ENCODE measurements around the gene CCDC137. TPM values are rescaled to one million over a fixed set of nuclear protein-coding genes. Genes with fewer than 3 reads are reported as not detected.
A peak's percentile ranks its signal among the peaks of the same experiment; 100 is the strongest.

Gene CCDC137
- total and polyA plus RNA-seq, 2 of the 13 experiments (the other 11 are each of a cell fraction or from before 2014, with no cell fraction given) = 14.6 to 39.1 TPM

DNA sequence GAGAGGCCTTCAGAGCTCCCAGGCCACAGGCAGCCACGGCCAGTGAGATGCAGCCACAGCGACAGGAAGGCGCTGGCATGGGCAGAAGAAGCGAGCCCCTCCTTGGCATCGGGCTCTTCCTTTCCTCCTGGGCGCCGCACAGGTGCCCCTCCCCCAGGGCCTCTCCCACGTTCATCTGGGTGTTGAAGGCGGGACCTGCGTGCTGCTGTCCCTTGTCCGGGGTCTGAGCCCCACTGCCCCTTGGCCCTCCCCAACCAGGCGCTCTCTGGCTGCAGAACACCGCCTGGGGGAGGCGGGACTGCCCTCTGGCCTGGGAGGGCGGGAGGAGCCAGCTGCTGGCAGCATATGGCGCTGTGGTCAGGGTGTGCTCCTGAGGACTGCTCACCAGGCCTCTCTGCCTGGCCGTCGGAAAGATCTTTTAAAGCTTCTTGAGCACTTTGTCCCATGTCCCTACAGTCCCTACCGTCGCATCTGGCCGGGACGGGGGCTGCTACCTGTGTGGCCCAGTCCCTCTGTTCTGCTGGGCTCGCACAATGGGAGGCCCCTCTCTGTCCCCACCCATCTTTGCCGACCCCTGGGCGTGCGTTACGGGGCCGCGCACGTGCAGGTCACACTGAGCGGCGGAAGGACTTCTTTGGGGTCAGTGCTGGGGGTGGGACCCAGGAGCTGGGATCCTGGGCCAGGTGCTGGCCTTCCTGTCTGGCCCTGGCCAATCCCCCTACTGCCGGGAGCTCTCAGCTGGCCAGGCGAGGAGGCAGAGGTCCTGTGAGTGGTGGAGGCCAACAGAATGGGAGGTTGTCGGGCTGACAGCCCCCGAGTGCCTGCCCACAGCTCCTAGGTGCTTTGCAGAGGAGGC, 47.2 kb downstream of the CCDC137 start (continued):
- TF ChIP-seq, protein P1, sequence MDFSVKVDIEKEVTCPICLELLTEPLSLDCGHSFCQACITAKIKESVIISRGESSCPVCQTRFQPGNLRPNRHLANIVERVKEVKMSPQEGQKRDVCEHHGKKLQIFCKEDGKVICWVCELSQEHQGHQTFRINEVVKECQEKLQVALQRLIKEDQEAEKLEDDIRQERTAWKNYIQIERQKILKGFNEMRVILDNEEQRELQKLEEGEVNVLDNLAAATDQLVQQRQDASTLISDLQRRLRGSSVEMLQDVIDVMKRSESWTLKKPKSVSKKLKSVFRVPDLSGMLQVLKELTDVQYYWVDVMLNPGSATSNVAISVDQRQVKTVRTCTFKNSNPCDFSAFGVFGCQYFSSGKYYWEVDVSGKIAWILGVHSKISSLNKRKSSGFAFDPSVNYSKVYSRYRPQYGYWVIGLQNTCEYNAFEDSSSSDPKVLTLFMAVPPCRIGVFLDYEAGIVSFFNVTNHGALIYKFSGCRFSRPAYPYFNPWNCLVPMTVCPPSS (IDR thresholded peaks at IDR 0.05) = no peak
- TF ChIP-seq THYN1 (CRISPR knock-in tag; IDR thresholded peaks at IDR 0.05; ENCODE audit: borderline replicate concordance, low read depth) (no peak), TEAD2 (CRISPR knock-in tag; IDR thresholded peaks at IDR 0.05) (0 out of 2 replicates have a peak, but pooled peaks have one; percentile 9), NCOA5 (CRISPR knock-in tag; IDR thresholded peaks at IDR 0.05) (no peak), PHF21A (CRISPR knock-in tag; IDR thresholded peaks at IDR 0.05) (peak; percentile 81), MYNN (CRISPR knock-in tag; IDR thresholded peaks at IDR 0.05; ENCODE audit: low read depth) (peak; percentile 27; the same call in 1 of the 2 replicates), CBX1 (IDR thresholded peaks at IDR 0.05; ENCODE audit: low read depth) (peak; percentile 63), ZBTB7B (CRISPR knock-in tag; IDR thresholded peaks at IDR 0.05) (peak; percentile 95), ZFP62 (CRISPR knock-in tag; IDR thresholded peaks at IDR 0.05) (no peak), MBD4 (IDR thresholded peaks at IDR 0.05; ENCODE audit: borderline replicate concordance, low read length) (no peak), ZFYVE20 (CRISPR knock-in tag; IDR thresholded peaks at IDR 0.05; ENCODE audit: borderline replicate concordance, low read depth) (no peak), ZNF724P (CRISPR knock-in tag; IDR thresholded peaks at IDR 0.05; ENCODE audit: borderline replicate concordance) (peak; percentile 67), EP300 (IDR thresholded peaks at IDR 0.05; ENCODE audit: low read depth in 2 of 2, low read length in 2 of 2) (no peak), EP300 (CRISPR knock-in tag; IDR thresholded peaks at IDR 0.05; ENCODE audit: borderline replicate concordance) (peak; percentile 29; the same call in 1 of the 2 replicates), ZNF160 (CRISPR knock-in tag; IDR thresholded peaks at IDR 0.05) (peak; percentile 78), FOXJ3 (CRISPR knock-in tag; IDR thresholded peaks at IDR 0.05; ENCODE audit: borderline replicate concordance) (no peak)
- TF ChIP-seq, protein P2, sequence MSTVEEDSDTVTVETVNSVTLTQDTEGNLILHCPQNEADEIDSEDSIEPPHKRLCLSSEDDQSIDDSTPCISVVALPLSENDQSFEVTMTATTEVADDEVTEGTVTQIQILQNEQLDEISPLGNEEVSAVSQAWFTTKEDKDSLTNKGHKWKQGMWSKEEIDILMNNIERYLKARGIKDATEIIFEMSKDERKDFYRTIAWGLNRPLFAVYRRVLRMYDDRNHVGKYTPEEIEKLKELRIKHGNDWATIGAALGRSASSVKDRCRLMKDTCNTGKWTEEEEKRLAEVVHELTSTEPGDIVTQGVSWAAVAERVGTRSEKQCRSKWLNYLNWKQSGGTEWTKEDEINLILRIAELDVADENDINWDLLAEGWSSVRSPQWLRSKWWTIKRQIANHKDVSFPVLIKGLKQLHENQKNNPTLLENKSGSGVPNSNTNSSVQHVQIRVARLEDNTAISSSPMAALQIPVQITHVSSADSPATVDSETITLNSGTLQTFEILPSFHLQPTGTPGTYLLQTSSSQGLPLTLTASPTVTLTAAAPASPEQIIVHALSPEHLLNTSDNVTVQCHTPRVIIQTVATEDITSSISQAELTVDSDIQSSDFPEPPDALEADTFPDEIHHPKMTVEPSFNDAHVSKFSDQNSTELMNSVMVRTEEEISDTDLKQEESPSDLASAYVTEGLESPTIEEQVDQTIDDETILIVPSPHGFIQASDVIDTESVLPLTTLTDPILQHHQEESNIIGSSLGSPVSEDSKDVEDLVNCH (CRISPR knock-in tag; IDR thresholded peaks at IDR 0.05) = no peak
- TF ChIP-seq, protein P3, sequence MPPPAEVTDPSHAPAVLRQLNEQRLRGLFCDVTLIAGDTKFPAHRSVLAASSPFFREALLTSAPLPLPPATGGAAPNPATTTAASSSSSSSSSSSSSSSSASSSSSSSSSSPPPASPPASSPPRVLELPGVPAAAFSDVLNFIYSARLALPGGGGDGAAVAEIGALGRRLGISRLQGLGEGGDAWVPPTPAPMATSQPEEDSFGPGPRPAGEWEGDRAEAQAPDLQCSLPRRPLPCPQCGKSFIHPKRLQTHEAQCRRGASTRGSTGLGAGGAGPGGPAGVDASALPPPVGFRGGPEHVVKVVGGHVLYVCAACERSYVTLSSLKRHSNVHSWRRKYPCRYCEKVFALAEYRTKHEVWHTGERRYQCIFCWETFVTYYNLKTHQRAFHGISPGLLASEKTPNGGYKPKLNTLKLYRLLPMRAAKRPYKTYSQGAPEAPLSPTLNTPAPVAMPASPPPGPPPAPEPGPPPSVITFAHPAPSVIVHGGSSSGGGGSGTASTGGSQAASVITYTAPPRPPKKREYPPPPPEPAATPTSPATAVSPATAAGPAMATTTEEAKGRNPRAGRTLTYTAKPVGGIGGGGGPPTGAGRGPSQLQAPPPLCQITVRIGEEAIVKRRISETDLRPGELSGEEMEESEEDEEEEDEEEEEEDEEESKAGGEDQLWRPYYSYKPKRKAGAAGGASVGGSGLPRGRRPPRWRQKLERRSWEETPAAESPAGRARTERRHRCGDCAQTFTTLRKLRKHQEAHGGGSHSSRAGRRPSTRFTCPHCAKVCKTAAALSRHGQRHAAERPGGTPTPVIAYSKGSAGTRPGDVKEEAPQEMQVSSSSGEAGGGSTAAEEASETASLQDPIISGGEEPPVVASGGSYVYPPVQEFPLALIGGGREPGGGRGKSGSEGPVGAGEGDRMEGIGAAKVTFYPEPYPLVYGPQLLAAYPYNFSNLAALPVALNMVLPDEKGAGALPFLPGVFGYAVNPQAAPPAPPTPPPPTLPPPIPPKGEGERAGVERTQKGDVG (CRISPR knock-in tag; IDR thresholded peaks at IDR 0.05; ENCODE audit: borderline replicate concordance) = no peak; the same call in 1 of the 2 replicates
- TF ChIP-seq, protein P4, sequence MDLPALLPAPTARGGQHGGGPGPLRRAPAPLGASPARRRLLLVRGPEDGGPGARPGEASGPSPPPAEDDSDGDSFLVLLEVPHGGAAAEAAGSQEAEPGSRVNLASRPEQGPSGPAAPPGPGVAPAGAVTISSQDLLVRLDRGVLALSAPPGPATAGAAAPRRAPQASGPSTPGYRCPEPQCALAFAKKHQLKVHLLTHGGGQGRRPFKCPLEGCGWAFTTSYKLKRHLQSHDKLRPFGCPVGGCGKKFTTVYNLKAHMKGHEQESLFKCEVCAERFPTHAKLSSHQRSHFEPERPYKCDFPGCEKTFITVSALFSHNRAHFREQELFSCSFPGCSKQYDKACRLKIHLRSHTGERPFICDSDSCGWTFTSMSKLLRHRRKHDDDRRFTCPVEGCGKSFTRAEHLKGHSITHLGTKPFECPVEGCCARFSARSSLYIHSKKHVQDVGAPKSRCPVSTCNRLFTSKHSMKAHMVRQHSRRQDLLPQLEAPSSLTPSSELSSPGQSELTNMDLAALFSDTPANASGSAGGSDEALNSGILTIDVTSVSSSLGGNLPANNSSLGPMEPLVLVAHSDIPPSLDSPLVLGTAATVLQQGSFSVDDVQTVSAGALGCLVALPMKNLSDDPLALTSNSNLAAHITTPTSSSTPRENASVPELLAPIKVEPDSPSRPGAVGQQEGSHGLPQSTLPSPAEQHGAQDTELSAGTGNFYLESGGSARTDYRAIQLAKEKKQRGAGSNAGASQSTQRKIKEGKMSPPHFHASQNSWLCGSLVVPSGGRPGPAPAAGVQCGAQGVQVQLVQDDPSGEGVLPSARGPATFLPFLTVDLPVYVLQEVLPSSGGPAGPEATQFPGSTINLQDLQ (CRISPR knock-in tag; IDR thresholded peaks at IDR 0.05) = 0 out of 2 replicates have a peak, but pooled peaks have one; percentile 2
